Stimulated activated naive B cell treated with anti-CD40 and anti-IgM and Interleukin-4, amounts not matched to agents 10 μg/mL and 1 μg/mL and 100 μg/mL, for 72 hours (primary cell): ENCODE measurements around the gene TIRAP.
"Not testable (repeated sequence)": the region's sequence is repeated elsewhere in the genome, so short reads cannot be mapped to it uniquely, and the experiment has no call there.

Source experiments
- ATAC-seq, 2 donors: fragments of 150-1000 bp; cut with Tn5 transposase; replicated peaks; 2 replicates each; pipeline ENCODE4 v1.10.0; 2021; ENCODE audit warnings: moderate library complexity in 1 of 2
- DNase-seq: peaks from one replicate; pipeline ENCODE4 v3.0.0; 2021
- H3K27ac Mint-ChIP-seq: one replicate; pipeline ENCODE4 v1.8.0; 2022; ENCODE audit warnings: mild to moderate bottlenecking, mixed read lengths
- H3K27me3 Mint-ChIP-seq, 2 donors: one replicate each; pipeline ENCODE4 v1.8.0; 2022; ENCODE audit warnings: mixed read lengths in 2 of 2
- H3K36me3 Mint-ChIP-seq, 2 donors: one replicate each; pipeline ENCODE4 v1.8.0; 2022; ENCODE audit warnings: mixed read lengths in 2 of 2, mild to moderate bottlenecking in 1 of 2
- H3K4me1 Mint-ChIP-seq, 2 donors: one replicate each; pipeline ENCODE4 v1.8.0; 2022; ENCODE audit warnings: mixed read lengths in 2 of 2, mild to moderate bottlenecking in 1 of 2
- H3K4me3 Mint-ChIP-seq, 2 donors: one replicate each; pipeline ENCODE4 v1.8.0; 2022; ENCODE audit warnings: mild to moderate bottlenecking in 2 of 2, mixed read lengths in 2 of 2, moderate library complexity in 1 of 2
- H3K9me3 Mint-ChIP-seq, 2 donors: one replicate each; pipeline ENCODE4 v1.8.0; 2022; ENCODE audit warnings: mixed read lengths in 2 of 2, mild to moderate bottlenecking in 1 of 2

The TIRAP gene

GRCh38 chr11:126304457-126305075 is 21.7 kb downstream of the TIRAP start:
- H3K9me3 Mint-ChIP-seq = peaks cover 0 to 3% of the 10 kb centered on the region in 2 donors
- H3K4me1 Mint-ChIP-seq = peaks cover 15 to 44% of the 10 kb centered on the region in 2 donors
- H3K27ac Mint-ChIP-seq = peak overlapping the region; percentile 99
- peak overlapping the region; percentile 98 to 99 for H3K4me3 Mint-ChIP-seq
- DNase-seq (no peak), ATAC-seq (peak; percentile 1 to 8)
- peaks cover 16 to 32% of the 10 kb centered on the region in 2 donors for H3K36me3 Mint-ChIP-seq
- H3K27me3 Mint-ChIP-seq = no peaks in the 10 kb centered on the region

GRCh38 chr11:126305699-126306098 is 22.8 kb downstream of the TIRAP start:
- peak; percentile 29 to 33 for ATAC-seq
- no peaks in the 10 kb centered on the region for H3K27me3 Mint-ChIP-seq

GRCh38 chr11:126307706-126308105 is 24.8 kb downstream of the TIRAP start:
- Mint-ChIP-seq H3K36me3 (peaks cover 23 to 49% of the 10 kb centered on the region in 2 donors), H3K4me1 (peaks cover 32 to 66% of the 10 kb centered on the region in 2 donors), H3K27ac (no peak overlapping the region), H3K4me3 (no peak overlapping the region), H3K9me3 (peaks cover 0 to 3% of the 10 kb centered on the region in 2 donors), H3K27me3 (no peaks in the 10 kb centered on the region)
- DNase-seq (no peak), ATAC-seq (no peak)

More at GRCh38 chr11:126305699-126306098, 22.8 kb downstream of the TIRAP start:
- peaks cover 20 to 40% of the 10 kb centered on the region in 2 donors for H3K36me3 Mint-ChIP-seq
- H3K27ac Mint-ChIP-seq = peak overlapping the region; percentile 95
- no peak for DNase-seq
- peaks cover 0 to 3% of the 10 kb centered on the region in 2 donors for H3K9me3 Mint-ChIP-seq
- H3K4me3 Mint-ChIP-seq = peak overlapping the region; percentile 74 to 83
- H3K4me1 Mint-ChIP-seq = peaks cover 24 to 56% of the 10 kb centered on the region in 2 donors

- no peaks in the 10 kb centered on the region for H3K27me3 Mint-ChIP-seq
- no peak for ATAC-seq
- H3K4me1 Mint-ChIP-seq = peaks cover 32 to 61% of the 10 kb centered on the region in 2 donors
- DNase-seq = no peak
- peaks cover 26 to 45% of the 10 kb centered on the region in 2 donors for H3K36me3 Mint-ChIP-seq
- H3K4me3 Mint-ChIP-seq = no peak overlapping the region
- H3K27ac Mint-ChIP-seq = no peak overlapping the region
- H3K9me3 Mint-ChIP-seq = peaks cover 0 to 3% of the 10 kb centered on the region in 2 donors
Measured at GRCh38 chr11:126308271-126308671, 25.4 kb downstream of the TIRAP start.

- not testable (repeated sequence) for H3K27ac Mint-ChIP-seq, DNase-seq, H3K4me3 Mint-ChIP-seq, H3K27me3 Mint-ChIP-seq, ATAC-seq, H3K9me3 Mint-ChIP-seq
- Mint-ChIP-seq H3K4me1 (peaks cover 32 to 58% of the 10 kb centered on the region in 2 donors), H3K36me3 (peaks cover 26 to 43% of the 10 kb centered on the region in 2 donors)
Measured at GRCh38 chr11:126308771-126309170, 25.9 kb downstream of the TIRAP start.

- Mint-ChIP-seq H3K27ac (no peak overlapping the region), H3K27me3 (no peaks in the 10 kb centered on the region), H3K9me3 (peaks cover 0 to 3% of the 10 kb centered on the region in 2 donors), H3K36me3 (peaks cover 32 to 49% of the 10 kb centered on the region in 2 donors), H3K4me1 (peaks cover 32 to 55% of the 10 kb centered on the region in 2 donors), H3K4me3 (no peak overlapping the region)
- ATAC-seq (peak; percentile 77 to 79), DNase-seq (peak; percentile 43)
Measured at GRCh38 chr11:126310200-126310991, 27.5 kb downstream of the TIRAP start.

- Mint-ChIP-seq H3K9me3 (no peaks in the 10 kb centered on the region), H3K27ac (no peak overlapping the region), H3K4me3 (no peak overlapping the region), H3K27me3 (no peaks in the 10 kb centered on the region), H3K4me1 (peaks cover 27 to 50% of the 10 kb centered on the region in 2 donors), H3K36me3 (peaks cover 29 to 46% of the 10 kb centered on the region in 2 donors)
- DNase-seq (no peak), ATAC-seq (no peak)
Measured at GRCh38 chr11:126310992-126311310, 28.1 kb downstream of the TIRAP start.

- ATAC-seq (peak; percentile 48 to 52), DNase-seq (no peak)
- no peak overlapping the region for H3K4me3 Mint-ChIP-seq
- peaks cover 32 to 47% of the 10 kb centered on the region in 2 donors for H3K36me3 Mint-ChIP-seq
- H3K27ac Mint-ChIP-seq = peak overlapping the region; percentile 16
- H3K27me3 Mint-ChIP-seq = no peaks in the 10 kb centered on the region
- peaks cover 25 to 47% of the 10 kb centered on the region in 2 donors for H3K4me1 Mint-ChIP-seq
- H3K9me3 Mint-ChIP-seq = no peaks in the 10 kb centered on the region
Measured at GRCh38 chr11:126311401-126312291, 28.8 kb downstream of the TIRAP start.

GRCh38 chr11:126312961-126313360 is 30.1 kb downstream of the TIRAP start:
- no peak for DNase-seq
- Mint-ChIP-seq H3K9me3 (no peaks in the 10 kb centered on the region), H3K36me3 (peaks cover 36 to 46% of the 10 kb centered on the region in 2 donors), H3K4me1 (peaks cover 28 to 46% of the 10 kb centered on the region in 2 donors), H3K27ac (no peak overlapping the region), H3K4me3 (no peak overlapping the region), H3K27me3 (no peaks in the 10 kb centered on the region)
- no peak for ATAC-seq

GRCh38 chr11:126313826-126314225 is 30.9 kb downstream of the TIRAP start:
- ATAC-seq (peak in 1 of 2 donors; percentile 28), DNase-seq (no peak)
- peaks cover 36 to 52% of the 10 kb centered on the region in 2 donors for H3K36me3 Mint-ChIP-seq

GRCh38 chr11:126317432-126317755 is 34.5 kb downstream of the TIRAP start:
- H3K27ac Mint-ChIP-seq = peak overlapping the region; percentile 14
- peaks cover 43 to 60% of the 10 kb centered on the region in 2 donors for H3K36me3 Mint-ChIP-seq
- no peaks in the 10 kb centered on the region for H3K9me3 Mint-ChIP-seq
- no peak overlapping the region for H3K4me3 Mint-ChIP-seq
- no peaks in the 10 kb centered on the region for H3K27me3 Mint-ChIP-seq
- H3K4me1 Mint-ChIP-seq = peaks cover 29 to 46% of the 10 kb centered on the region in 2 donors
- no peak for DNase-seq
- ATAC-seq = no peak

More at GRCh38 chr11:126313826-126314225, 30.9 kb downstream of the TIRAP start:
- Mint-ChIP-seq H3K27ac (peak overlapping the region; percentile 7), H3K4me1 (peaks cover 37 to 53% of the 10 kb centered on the region in 2 donors), H3K9me3 (no peaks in the 10 kb centered on the region), H3K4me3 (no peak overlapping the region), H3K27me3 (no peaks in the 10 kb centered on the region)

- peaks cover 40 to 60% of the 10 kb centered on the region in 2 donors for H3K36me3 Mint-ChIP-seq
- no peaks in the 10 kb centered on the region for H3K27me3 Mint-ChIP-seq
- H3K4me1 Mint-ChIP-seq = peaks cover 29 to 46% of the 10 kb centered on the region in 2 donors
- H3K4me3 Mint-ChIP-seq = peak overlapping the region in 1 of 2 donors; percentile 26
- DNase-seq = no peak
- no peaks in the 10 kb centered on the region for H3K9me3 Mint-ChIP-seq
- peak; percentile 7 to 48 for ATAC-seq
- peak overlapping the region; percentile 70 for H3K27ac Mint-ChIP-seq
Measured at GRCh38 chr11:126317756-126318573, 35.1 kb downstream of the TIRAP start.

- Mint-ChIP-seq H3K4me1 (peaks cover 29 to 44% of the 10 kb centered on the region in 2 donors), H3K27me3 (no peaks in the 10 kb centered on the region), H3K27ac (peak overlapping the region; percentile 70), H3K9me3 (no peaks in the 10 kb centered on the region), H3K4me3 (peak overlapping the region in 1 of 2 donors; percentile 26), H3K36me3 (peaks cover 40 to 60% of the 10 kb centered on the region in 2 donors)
- DNase-seq (no peak), ATAC-seq (peak; percentile 90 to 92)
Measured at GRCh38 chr11:126318574-126319373, 35.9 kb downstream of the TIRAP start.
